ENCODE results near the gene TINCR.

Gene TINCR

DNA sequence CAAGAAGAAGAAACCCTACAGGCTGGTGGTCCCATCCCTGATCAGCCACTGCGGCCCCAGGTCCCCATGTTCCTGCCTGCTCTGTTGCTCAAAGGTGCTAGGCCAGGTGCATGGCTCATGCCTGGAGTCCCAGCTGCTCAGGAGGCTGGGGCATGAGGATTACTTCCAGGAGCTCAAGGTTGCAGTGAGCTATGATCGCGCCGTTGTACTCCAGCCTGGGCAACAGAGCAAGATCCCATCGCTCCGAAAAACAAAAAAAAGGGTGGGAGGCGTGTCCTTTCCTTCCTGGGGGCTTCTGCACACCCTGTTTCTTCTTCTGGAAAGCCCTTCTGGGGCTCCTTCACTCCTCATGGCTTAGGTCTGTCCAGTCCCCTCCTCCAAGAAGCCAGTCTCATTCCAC is 11.9 kb upstream of the TINCR start:
- no peaks in the 10 kb centered on the region for H3K27me3 ChIP-seq (ENCODE audit: insufficient read depth, poor library complexity, severe bottlenecking)
- no peak overlapping the region for H3K27ac ChIP-seq (replicated peaks)
- DNase-seq (ENCODE audit: low read depth in 1 of 2, low spot score in 1 of 2) = no peak
- TF ChIP-seq, protein P1, sequence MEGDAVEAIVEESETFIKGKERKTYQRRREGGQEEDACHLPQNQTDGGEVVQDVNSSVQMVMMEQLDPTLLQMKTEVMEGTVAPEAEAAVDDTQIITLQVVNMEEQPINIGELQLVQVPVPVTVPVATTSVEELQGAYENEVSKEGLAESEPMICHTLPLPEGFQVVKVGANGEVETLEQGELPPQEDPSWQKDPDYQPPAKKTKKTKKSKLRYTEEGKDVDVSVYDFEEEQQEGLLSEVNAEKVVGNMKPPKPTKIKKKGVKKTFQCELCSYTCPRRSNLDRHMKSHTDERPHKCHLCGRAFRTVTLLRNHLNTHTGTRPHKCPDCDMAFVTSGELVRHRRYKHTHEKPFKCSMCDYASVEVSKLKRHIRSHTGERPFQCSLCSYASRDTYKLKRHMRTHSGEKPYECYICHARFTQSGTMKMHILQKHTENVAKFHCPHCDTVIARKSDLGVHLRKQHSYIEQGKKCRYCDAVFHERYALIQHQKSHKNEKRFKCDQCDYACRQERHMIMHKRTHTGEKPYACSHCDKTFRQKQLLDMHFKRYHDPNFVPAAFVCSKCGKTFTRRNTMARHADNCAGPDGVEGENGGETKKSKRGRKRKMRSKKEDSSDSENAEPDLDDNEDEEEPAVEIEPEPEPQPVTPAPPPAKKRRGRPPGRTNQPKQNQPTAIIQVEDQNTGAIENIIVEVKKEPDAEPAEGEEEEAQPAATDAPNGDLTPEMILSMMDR (IDR thresholded peaks at IDR 0.05; ENCODE audit: insufficient read depth, low read length) = no peak
- TF ChIP-seq GABPA (IDR thresholded peaks at IDR 0.05; ENCODE audit: low read depth) = no peak
- TF ChIP-seq REST (IDR thresholded peaks at IDR 0.05; ENCODE audit: insufficient replicate concordance, low read depth) = no peak
- TF ChIP-seq POLR2AphosphoS5 (IDR thresholded peaks at IDR 0.05; ENCODE audit: low read depth) = no peak
- no peak for TF ChIP-seq SPI1 (IDR thresholded peaks at IDR 0.05; ENCODE audit: borderline replicate concordance, low read depth)
- H3K4me3 ChIP-seq (replicated peaks; ENCODE audit: insufficient read depth, low read length) = no peak overlapping the region

DNA sequence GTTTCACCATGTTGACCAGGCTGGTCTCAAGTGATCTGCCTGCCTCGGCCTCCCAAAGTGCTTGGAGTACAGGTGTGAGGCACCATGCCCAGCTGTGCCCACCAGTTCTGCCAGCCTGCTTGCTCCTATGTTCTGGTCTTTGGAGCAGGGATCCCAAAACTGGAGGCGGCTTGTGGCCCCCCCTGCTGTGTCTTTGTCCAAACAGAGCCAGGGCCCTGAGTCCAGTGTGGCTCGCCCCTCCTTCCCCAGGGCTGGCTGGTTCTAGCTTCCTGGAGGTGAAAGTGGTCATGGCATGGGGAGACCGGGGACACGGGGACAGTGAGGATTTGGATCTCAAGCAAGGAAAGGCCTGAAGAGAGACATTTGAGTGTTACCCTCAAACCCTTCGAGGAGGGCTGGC is 11.5 kb upstream of the TINCR start:
- DNase-seq (ENCODE audit: low read depth in 1 of 2, low spot score in 1 of 2) = no peak
- no peak overlapping the region for H3K27ac ChIP-seq (replicated peaks)
- no peak overlapping the region for H3K4me3 ChIP-seq (replicated peaks; ENCODE audit: insufficient read depth, low read length)
- TF ChIP-seq GABPA (IDR thresholded peaks at IDR 0.05; ENCODE audit: low read depth) = no peak
- TF ChIP-seq, protein P1 (IDR thresholded peaks at IDR 0.05; ENCODE audit: insufficient read depth, low read length) = no peak
- no peak for TF ChIP-seq REST (IDR thresholded peaks at IDR 0.05; ENCODE audit: insufficient replicate concordance, low read depth)
- TF ChIP-seq SPI1 (IDR thresholded peaks at IDR 0.05; ENCODE audit: borderline replicate concordance, low read depth) = no peak
- no peak for TF ChIP-seq POLR2AphosphoS5 (IDR thresholded peaks at IDR 0.05; ENCODE audit: low read depth)
- H3K27me3 ChIP-seq (ENCODE audit: insufficient read depth, poor library complexity, severe bottlenecking) = no peaks in the 10 kb centered on the region

DNA sequence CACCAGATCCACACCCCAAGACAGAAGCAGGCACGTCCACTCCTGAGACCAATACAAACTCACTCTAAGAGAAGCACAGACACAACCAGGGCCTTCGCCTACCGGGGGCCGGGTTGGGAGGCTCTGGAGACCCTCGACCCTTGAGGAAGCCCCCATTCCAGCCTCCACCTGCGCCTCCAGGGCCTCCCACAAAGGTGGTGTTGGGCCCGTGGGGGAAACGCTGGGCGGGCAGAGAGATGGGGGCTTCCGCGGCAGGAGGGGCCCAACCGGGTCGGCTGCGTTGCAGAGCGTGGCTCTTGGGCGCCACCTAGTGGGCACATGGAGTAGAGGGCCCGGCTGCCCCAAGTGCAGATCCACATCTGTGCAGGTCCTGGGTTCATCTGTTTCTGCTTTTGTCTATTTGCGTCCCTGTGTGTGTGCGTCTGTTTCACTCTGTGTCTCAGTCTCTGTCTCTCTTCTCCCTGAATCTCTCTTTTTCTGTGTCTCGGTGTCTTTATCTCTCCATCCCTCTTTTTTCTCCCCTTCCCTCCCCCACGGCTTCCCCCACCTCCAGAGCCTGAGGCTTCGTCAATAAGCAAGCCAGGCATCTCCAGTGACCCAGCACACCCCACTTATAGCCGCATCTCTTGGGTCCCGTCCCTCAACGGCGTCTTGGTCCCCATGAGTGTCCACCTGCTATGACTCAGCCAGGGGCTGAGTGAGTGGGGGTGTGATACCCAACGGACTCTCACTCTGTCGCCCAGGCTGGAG is 10.5 kb upstream of the TINCR start:
- Histone ChIP-seq H3K27me3 (ENCODE audit: insufficient read depth, poor library complexity, severe bottlenecking) (no peaks in the 10 kb centered on the region), H3K4me3 (replicated peaks; ENCODE audit: insufficient read depth, low read length) (no peak overlapping the region), H3K27ac (replicated peaks) (no peak overlapping the region)
- DNase-seq (ENCODE audit: low read depth in 1 of 2, low spot score in 1 of 2) = peak; percentile 23 to 58
- TF ChIP-seq, protein P1 (IDR thresholded peaks at IDR 0.05; ENCODE audit: insufficient read depth, low read length) = peak; percentile 90
- no peak for TF ChIP-seq SPI1 (IDR thresholded peaks at IDR 0.05; ENCODE audit: borderline replicate concordance, low read depth)

GRCh38 chr19:5575590-5575989 is 7.8 kb upstream of the TINCR start:
- no peak overlapping the region for H3K4me3 ChIP-seq (replicated peaks; ENCODE audit: insufficient read depth, low read length)
- no peak overlapping the region for H3K27ac ChIP-seq (replicated peaks)
- TF ChIP-seq, protein P1 (IDR thresholded peaks at IDR 0.05; ENCODE audit: insufficient read depth, low read length) = no peak
- TF ChIP-seq REST (IDR thresholded peaks at IDR 0.05; ENCODE audit: insufficient replicate concordance, low read depth) (no peak), GABPA (IDR thresholded peaks at IDR 0.05; ENCODE audit: low read depth) (no peak), SPI1 (IDR thresholded peaks at IDR 0.05; ENCODE audit: borderline replicate concordance, low read depth) (no peak), POLR2AphosphoS5 (IDR thresholded peaks at IDR 0.05; ENCODE audit: low read depth) (no peak)
- no peaks in the 10 kb centered on the region for H3K27me3 ChIP-seq (ENCODE audit: insufficient read depth, poor library complexity, severe bottlenecking)
- DNase-seq (ENCODE audit: low read depth in 1 of 2, low spot score in 1 of 2) = no peak

Measured in HL-60 (cell line).